ENCODE results near the gene SLC24A4.

Gene SLC24A4

DNA sequence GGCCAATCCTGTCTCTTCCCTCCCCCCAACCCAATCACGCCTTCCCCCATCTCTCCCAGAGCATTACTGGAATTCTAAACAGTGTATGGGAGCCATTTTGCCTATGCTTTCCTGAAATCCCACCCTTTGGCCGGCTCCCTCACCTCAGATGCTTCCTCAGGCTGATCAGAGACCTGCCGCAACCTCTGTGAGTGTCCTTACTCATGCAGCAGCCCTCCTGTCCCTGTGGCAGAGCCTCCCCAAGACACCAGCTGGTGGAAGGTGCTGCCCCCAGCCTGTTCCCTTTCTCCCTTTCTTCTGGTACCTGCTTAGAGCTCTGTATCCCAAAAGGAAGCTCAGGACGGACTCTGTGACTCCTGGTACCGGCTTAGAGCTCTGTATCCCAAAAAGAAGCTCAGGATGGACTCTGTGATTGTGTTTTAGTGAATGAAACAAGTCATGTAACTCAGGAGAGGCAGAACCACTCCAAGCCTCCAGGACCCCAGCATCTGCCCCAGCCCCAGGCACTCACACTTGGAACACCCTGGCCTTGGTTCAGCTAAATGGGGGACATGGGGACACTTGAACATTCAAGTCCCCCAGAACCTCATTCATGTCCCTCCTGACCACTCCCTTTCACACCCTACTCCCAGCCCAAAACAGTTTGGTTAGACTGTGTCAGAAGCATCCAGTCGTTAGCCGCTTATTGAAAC is 161.3 kb downstream of the SLC24A4 start:
- DNase-seq, result no peak

GRCh38 chr14:92486881-92487280 is 163.9 kb downstream of the SLC24A4 start:
- DNase-seq, result no peak

DNA sequence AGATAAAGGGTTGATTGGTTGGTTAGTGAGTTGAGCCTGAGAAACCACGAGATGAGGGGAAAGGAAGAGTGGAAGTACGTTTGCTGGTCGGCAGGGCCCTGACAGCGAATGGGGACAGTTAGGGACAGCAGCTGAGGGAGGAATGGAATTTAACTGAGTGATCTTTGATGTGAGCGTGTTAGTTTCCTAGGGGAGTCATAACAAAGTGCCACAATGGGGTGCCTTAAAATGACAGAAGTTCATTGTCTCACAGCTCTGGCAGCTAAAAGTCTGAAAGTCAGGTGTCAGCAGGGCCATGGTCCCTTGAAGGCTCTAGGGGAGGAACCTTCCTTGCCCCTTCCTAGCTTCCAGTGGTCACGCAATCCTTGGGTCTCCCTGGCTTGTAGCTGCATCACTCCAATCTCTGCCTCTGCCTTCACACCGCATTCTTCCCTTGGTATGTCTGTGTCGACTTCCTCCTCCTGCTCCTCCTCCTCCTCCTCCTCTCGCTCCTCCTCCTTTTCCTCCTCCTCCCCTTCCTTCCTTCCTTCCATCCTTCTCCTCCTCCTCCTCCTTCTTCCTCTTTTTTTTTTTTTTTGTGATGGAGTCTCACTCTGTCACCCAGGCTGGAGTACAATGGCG is 164.7 kb downstream of the SLC24A4 start:
- DNase-seq, result no peak

DNA sequence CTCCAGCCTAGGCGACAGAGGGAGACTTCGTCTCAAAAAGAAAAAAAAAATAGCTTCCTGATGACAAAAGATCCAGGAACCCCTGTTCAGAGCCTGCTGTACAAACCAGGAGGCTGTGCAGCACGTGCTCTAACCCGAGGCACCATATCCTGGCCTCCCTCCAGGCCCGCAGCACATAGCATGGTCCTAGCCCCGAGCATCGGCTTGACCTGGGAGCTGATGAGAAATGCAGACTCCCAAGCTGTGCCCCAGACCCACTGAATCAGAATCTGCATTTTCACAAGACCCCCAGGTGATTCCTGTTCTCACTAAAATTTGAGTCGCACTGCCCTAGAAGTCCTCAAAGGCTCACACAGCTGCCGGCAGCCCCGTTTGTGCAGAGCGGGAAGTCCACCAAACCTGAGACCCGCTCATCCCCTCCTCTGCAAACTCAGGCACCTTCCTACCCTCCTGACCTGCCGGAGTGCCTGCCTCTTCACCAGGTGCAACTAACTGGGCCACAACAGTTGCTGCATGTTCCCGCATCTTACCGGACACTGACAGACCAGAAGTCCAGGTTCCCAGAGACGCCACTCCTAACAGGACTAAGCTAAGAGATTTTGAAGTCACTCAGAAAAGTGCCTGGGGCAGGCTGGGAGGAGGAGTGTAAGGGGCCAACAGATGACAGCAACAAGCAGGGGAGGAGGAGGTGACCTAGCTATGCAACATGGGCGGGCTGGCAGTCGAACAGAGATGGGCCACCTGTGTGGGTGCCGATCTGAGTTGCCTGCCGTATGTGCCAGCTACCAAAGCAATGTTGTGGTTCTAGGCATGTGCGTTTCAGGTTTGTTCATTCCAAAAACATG is 166.7 kb downstream of the SLC24A4 start:
- no peak for DNase-seq

DNA sequence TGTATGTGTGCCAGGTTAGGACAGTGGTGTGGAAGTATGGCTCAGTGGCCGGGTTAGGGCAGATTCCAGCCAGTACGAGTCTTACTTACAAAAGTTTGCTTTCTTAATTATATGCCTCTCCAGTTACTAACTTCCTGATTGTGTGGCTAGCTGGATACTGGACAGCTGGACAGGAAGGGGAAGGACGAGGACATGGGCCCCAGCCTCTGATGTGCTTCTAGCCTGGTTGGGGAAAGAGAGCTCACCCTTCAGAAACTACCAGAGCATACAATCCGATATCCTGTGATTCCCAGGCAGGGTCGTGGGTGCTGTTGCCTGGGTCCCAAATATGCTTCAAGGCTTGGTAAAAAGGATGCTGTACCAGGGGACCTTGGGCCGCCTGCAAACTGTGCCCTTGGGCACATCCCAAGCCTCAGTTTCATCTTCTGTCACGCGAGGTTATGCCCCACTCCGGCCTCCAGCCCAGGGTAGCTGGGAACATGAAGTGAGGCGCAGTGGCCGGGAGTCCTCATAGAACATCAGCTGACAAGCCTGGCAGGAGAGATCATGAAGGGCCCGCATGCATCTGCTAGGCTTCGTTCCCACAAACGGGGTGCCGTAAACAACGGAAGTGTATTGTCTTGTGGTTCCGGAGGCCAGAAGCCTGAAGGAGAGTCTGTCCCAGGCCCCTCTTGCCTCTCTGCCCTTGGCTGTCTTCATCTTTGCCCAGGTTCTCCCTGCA is 167.4 kb downstream of the SLC24A4 start:
- no peak for DNase-seq

DNA sequence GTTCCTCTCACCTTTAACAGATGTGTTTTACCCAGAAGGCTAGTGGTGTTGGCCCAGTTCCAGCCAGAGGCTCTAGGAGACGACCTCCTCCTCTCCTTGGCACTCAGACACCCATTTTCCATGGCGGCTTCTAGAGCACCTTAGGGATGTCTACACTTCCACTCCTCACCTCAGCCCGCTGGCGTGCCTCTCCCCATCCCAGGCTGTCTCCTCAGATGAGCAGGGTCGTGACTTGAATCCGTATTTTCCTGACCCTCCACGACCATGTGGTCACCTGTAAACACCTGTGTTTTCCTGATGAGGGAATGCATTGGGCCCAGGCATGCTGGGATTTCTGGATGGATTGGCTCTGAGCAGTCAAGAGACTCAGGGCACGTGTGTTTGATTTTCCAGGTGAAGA is 168.8 kb downstream of the SLC24A4 start:
- no peak for DNase-seq

DNA sequence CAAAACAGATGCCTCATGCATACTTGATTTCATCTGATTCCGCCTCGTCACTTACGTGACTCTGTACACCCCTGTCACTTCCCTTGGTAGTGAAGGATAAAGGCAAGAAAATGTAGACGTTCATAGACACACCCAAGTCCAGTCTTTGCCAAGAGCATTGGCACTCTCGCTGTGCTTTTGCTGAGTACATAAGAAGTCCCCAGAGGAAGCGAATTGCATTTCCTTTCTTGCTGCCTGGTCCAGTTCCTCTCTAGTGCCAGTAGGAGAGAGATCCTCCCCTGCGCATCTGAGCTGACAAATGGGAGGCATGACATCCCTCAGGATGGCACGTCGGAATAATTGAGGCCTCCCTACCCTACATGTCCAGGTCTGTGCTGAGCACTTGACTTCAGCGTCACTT is 169.3 kb downstream of the SLC24A4 start:
- no peak for DNase-seq

GRCh38 chr14:92493024-92493423 is 170.1 kb downstream of the SLC24A4 start:
- DNase-seq, result no peak

DNA sequence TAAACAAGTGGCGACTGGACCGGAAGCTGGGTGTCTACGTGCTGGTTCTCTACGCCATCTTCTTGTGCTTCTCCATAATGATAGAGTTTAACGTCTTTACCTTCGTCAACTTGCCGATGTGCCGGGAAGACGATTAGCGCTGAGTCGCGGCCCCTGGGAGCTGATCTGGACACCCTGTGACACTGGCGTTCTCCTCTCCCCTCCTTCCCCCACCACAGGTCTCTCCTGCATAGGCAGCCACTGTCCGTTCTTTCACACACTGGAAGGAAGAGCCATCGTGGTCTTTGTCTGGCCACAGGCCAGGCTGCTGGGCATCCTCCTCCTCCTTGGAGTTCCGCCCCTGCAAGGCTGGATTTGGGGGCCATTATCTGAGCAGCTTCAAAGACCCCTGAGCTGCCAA is 170.5 kb downstream of the SLC24A4 start:
- no peak for DNase-seq

DNA sequence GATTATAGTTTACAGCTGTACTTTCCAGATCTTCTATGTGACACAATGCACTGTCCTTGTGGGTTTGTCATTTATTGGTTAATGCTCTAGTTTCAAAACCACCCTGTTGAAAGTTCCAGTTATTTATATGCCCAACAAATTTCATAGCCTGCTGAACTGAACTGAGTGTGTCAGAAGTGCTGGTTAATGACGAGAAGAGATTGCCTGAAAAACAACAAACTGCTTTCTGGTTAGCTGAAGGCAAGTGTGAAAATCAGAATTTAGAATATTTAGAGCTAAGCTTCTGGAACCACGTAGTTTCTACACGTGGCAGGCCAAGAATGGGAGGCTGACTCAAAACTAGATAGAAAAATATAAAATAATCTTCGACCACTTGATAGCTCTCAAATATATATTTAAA is 171.5 kb downstream of the SLC24A4 start:
- DNase-seq, result no peak

DNA sequence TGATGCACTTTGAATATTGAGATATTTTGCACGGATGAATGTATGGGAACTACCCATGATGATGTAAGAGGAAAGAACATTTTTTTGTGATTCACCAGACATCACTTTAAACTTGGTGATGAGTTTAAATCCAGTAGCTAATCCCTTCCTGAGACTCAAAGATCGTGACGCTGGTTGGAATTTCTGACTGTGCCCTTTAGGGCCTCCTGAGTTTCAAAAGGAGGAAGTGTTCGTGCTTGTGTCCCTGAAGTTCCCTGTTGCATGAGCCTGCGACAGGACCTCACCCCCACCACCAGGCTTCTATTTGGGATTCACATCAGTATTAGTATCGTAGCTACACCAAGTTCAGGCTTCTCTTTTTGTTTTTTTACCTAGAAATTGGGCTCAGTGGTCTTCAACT is 172.1 kb downstream of the SLC24A4 start:
- DNase-seq, result no peak

DNA sequence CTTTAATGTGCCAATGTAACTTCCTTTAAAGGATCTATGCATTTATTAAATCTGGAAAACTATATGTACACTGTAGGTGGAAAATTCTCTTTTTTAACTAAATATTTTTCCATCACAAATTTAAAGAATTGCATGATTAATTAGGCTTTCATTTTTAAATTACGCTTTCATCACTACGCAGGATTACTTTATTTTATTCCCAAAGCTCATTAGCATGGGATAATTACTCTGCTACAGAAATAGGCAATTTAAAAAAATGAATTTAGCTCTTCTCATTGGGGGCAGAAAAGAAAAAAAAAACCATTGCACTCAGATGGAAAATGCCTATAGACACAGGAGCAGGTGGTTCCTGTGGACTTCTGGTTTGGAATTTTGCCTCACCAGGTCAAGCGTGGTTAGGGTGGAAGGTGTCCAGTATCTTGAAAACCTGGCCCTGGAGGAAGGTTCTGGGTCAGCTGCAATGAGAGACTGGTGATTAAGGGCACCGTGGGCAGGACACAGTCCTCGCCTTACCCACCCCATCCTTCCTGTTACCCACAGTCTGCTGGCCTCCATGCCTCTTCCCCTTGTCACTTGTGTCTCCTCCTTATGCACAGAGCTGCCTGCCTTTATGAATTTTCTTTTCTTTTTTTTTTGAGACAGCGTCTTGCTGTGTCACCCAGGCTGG is 173.4 kb downstream of the SLC24A4 start:
- DNase-seq, result no peak

DNA sequence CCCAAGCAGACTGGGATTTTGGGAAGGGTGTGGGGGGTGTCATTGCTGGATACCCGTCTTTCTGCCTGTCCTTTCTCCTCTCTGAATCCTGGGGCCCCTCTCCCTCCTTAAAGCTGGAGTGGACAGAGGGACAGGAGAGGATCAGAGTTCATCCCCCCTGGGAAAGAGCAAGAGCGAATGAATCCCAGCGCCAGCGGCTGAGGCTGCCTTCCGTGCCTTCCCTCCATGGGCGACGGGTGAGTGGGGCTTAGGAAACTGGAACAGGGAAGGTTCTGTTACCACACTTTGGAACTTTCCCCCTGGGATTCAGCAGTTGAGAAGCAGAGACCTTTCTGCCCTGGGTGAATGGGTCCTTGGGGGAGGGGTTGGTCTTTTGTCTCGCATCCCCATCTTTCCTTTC is 174.4 kb downstream of the SLC24A4 start:
- DNase-seq, result no peak

GRCh38 chr14:92499234-92499633 is 176.3 kb downstream of the SLC24A4 start:
- no peak for DNase-seq

DNA sequence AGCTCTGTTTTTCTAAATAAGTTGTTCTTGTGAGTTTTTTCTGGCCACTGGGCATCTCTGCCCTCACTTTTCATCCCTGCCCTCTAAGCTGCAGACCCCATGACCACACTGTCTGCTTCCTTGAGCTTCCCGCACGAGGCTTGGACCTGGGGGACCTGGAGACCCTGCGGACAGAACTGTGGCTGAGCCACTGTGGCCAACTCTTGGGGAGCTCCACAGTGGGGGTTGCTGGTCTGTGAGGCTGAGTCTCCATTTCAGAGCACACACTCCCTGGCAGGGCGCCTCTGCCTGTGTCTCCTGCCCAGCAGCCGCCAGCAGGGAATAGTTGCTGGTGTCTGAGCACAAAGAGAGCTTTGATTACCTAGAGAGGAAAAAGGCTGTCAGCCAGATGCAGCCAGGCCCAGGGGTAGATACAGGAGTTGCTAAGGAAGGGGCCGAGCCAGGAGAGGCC is 177.6 kb downstream of the SLC24A4 start:
- no peak for DNase-seq

DNA sequence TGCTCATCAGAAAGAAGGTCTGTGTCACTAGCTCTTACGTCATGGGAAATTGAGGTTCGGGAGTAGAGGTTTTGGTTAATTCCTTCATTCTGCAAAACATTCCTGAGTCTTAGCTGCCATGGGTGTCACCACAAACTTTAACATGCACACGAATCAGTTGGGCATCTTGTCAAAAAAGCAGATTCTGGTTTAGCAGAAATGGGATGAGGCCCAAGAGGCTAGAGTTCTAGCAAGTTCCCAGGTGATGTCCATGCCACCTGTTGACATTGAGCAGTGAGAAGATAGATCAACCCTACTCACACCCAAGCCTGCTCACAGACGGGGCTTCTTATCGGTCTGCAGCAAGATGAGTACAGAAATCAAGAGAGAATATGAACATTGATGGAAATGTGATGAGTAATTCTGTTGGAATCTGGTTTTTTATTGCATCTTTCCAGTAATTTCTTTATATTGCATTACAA is 179.0 kb downstream of the SLC24A4 start:
- no peak for DNase-seq

GRCh38 chr14:92502541-92503286 is 179.7 kb downstream of the SLC24A4 start:
- no peak for DNase-seq

DNA sequence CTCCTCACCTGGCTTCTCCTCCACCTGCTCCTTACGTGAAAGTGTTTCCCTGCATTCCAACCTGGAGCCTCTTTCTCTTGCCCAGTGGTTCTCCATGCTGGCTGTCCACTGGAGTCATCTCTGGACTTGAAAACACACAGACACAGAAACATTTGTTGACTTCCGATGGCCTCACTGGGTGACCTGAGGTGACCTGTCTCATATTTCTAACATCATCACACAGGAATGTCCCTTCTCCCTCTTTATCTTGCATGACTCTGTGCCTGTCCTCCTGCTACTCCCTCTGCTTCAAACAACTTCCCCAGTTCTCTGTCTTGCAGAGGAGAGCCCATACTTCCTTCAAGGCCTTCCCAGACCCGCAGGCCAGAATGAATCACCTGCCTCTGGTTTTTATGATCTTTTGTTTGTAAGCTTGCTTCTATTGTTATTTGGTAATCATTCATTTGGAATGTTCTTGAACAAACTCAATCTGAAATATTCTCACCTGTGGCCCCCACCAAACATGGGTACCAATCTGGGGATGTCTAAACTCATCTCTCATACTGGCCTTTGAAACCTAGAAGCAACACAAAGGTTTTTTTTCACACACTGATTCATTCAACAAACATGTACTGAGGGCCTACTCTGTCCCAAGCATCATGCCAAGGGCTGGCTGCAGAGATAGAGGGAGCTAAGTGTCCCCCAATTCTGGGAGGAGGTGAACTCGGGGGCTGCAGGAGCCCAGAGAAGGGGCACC is 181.0 kb downstream of the SLC24A4 start:
- no peak for DNase-seq

GRCh38 chr14:92505826-92506225 is 182.9 kb downstream of the SLC24A4 start:
- no peak for DNase-seq

- DNase-seq, result no peak
These were observed 183.3 kb downstream of the SLC24A4 start for GRCh38 chr14:92506231-92506630.

DNA sequence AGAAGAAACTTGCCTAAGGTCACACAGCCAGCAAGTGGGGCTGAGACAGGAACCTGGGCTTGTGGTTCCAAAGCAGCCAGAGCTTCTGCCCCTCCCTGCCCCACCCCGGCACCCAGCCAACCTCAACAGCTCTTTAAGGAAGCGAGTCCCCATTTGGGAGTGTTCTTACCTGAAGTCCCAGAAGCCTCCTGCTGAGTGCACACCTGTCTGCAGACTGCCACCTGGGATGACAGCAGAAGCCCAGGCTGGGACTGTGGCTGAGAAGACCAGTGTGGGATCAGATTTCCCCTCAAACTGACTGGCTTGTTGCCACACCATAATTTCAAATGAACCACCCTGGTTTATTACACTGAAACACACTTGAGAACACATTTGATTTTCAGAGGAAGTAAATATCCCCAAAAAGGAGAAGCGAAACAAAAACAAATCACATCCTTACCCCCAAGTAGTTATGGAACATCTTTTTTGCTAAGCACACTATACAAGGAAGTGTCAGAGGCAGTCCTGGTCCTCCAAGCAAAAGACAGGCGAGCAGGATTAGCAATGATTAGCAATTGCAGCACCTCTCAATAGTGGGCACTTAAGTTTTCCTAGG is 184.3 kb downstream of the SLC24A4 start:
- no peak for DNase-seq

All from stimulated activated CD4-positive, alpha-beta T cell treated with anti-CD3 and anti-CD28 coated beads, Interleukin-4, amount 100 ng/mL, for 1 hour (primary cell).